H4 (cell line): Measurements from ENCODE around the gene ENTPD3. TPM values are rescaled to one million over a fixed set of nuclear protein-coding genes. Genes with fewer than 3 reads are reported as not detected.
A peak's percentile ranks its signal among the peaks of the same experiment; 100 is the strongest.
"Not testable (repeated sequence)": the region's sequence is repeated elsewhere in the genome, so short reads cannot be mapped to it uniquely, and the experiment has no call there.

Source experiments
- DNase-seq: peaks from one replicate; pipeline ENCODE4 v3.0.0-alpha.2; 2015; ENCODE audit warnings: low spot score
- total RNA-seq: library from RNA; depleted of rRNA; stranded (reverse); fragments of >200 nt; shearing (Covaris generic); gene quantifications from 2 replicates; pipeline ENCODE4 v1.2.3, GENCODE V29; 2014

Gene ENTPD3
- total RNA-seq, 1 experiment from 2014 or later: not detected

DNA sequence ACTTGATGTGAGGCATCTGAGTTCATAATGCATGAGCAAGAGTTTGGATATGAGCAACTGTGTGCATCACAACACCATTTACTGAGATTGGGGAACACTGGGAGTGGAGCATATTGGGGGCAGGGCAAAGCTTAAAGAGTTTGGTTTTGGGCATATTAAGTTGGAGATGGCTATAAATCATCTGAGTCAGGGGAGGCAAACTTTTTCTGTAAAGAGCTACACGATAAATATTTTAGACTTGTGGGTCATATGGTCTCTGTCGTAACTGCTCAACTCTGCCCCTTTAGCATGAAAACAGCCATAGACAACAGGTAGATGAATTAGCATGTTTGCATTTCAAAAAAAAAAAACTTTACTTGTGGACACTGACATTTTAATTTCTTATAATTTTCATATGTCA lies 20.0 kb downstream of the ENTPD3 start:
- DNase-seq: no peak

- no peak for DNase-seq
Observed at GRCh38 chr3:40407611-40408010, 20.6 kb downstream of the ENTPD3 start.

GRCh38 chr3:40414270-40414669 lies 27.3 kb downstream of the ENTPD3 start:
- DNase-seq: no peak

DNA sequence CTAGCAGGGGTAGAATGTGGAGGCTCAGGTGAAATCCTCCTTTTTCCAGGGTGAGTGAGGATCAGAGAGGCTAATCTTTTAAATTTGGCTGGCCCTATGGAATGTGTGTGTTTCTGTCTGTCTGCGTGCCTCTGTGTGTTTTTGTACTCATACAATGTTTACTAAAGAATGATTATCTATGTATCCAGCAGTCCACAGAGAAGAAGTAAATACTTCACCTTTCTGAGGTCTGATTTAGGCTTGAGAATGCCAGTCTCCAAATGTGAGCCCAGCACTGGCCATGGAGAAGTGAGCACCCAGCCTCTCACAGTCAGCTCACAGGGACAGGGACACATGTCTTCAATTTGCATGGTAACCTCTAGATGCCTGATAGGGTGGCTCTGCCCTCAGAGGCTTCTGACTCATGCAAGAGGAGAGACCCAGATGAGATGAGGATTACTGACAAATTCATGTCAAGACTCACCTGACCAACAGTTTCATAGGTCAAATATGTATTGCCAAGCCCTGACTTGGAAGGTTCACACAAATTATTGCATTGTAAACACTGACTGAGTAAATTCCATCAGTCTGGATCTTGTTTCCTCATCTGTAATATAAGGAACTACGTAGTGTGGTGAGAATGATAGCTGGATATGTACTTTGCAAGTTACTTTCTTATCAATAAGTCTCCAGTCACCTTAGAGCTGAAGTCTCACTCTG lies 31.0 kb downstream of the ENTPD3 start:
- DNase-seq: no peak

DNA sequence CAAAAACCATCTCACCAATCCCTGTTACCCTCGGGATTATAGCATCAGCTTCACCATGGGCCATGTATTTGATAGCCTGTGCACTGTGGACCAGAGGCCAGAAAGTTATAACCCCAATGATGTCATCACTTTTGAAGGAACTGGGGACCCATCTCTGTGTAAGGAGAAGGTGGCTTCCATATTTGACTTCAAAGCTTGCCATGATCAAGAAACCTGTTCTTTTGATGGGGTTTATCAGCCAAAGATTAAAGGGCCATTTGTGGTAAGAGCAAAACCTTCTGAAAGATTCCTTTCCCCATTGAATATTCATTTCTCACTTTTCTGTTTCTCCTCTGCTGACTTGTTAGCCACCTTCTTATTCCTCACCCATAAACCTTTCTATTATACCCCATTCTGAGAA lies 35.9 kb downstream of the ENTPD3 start:
- DNase-seq: no peak

- no peak for DNase-seq
Observed at GRCh38 chr3:40427045-40427669, 40.2 kb downstream of the ENTPD3 start.

DNA sequence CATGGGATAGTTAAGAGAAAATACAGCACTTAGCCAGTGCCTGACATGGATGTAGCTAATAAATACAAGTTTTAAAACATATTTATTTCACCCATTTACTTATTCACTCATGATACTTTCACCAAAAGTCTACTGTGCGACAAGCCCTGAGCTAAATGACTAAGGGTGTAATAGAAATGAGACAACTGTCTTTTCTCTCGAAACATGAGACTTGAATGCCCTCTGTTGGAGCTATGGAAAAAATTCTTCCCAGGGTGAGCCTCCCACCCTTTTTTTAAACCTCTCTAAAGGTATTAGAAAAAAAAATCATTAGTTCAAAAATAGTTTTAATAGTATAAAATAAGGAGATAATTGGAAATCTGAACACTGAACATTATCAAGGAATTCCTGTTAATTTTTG lies 45.8 kb downstream of the ENTPD3 start:
- no peak for DNase-seq

GRCh38 chr3:40437889-40438288 lies 50.9 kb downstream of the ENTPD3 start:
- DNase-seq: no peak

GRCh38 chr3:40445062-40445461 lies 58.1 kb downstream of the ENTPD3 start:
- DNase-seq: no peak

- DNase-seq: no peak
Observed at GRCh38 chr3:40445880-40446279, 58.9 kb downstream of the ENTPD3 start.

DNA sequence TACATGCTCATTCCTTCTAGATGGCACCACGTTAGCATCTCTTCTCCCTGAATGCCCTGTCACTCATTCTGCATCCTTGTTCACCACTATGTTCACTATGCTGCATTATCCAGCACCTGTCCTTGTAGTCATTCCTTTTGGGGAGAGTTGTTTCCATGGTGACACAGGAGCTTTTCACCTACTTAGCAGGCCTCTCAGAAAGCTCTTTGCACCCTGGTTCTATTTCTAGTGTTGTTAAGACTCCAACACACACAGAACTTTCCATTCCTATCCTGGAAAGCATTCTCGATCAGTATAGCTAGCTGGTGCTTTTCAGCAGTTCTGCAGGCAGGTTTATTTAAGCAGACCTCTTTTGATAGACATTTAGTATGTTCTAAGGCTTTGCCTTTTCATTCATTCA lies 63.5 kb downstream of the ENTPD3 start:
- no peak for DNase-seq

DNA sequence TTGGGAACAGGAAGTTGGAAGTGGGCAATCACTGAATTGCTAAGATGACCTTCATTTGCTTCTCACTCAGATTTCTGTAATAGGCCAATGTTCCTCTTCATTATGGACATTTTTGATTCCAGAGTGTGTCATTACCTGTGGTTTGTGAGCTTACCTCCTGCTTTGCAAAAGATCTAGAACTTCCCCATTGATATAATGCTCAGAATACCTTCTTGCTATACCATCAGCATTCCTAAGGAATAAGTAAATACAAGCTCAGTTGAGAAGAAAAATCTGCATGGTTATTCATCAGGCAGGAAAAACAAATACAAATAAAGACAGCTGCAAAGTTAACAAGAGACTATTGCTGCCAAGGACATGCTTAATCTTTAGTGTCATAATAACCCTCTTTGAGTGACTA lies 64.6 kb downstream of the ENTPD3 start:
- no peak for DNase-seq

GRCh38 chr3:40452057-40452456 lies 65.1 kb downstream of the ENTPD3 start:
- no peak for DNase-seq

DNA sequence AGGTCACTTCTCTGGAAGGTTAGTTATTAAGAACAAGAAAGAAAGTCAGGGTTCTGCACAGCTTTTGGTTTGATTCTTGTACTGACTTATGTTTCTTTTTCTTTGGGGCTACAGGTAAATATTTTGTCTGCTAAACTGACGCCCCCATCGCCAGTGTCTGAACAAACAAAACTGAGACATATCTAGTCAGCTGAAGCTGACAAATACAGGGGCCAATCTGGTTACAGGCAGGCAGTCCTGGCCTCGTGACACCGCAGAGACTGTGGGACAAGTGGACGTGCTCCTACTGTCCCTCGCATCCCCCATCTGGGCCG lies 65.5 kb downstream of the ENTPD3 start:
- no peak for DNase-seq

GRCh38 chr3:40452876-40453730 lies 66.1 kb downstream of the ENTPD3 start:
- DNase-seq: peak; percentile 97

GRCh38 chr3:40453933-40454332 lies 66.9 kb downstream of the ENTPD3 start:
- no peak for DNase-seq

DNA sequence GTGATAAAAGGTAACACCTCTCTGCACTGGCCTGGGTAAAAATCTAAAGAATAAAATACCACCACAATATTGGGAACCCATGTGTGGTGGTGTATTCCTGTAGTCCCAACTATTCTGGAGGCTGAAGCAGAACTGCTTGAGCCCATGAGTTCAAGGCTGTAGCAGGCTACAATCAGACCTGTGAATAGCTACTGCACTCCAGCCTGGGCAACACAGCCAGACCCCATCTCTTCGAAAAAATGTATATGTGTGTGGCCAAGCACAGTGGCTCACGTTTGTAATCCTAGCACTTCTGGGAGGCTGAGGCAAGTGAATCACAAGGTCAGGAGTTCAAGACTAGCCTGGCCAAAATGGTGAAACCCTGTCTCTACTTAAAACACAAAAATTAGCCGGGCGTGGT lies 68.3 kb downstream of the ENTPD3 start:
- no peak for DNase-seq

- DNase-seq: no peak
Observed at GRCh38 chr3:40456279-40456939, 69.4 kb downstream of the ENTPD3 start.

- DNase-seq: peak; percentile 92
Observed at GRCh38 chr3:40456940-40457823, 70.2 kb downstream of the ENTPD3 start, which contains the start of gene RPL14. RPL14 (plus strand) TSS chr3:40457339; CDS start chr3:40457472, 133 bp downstream.

DNA sequence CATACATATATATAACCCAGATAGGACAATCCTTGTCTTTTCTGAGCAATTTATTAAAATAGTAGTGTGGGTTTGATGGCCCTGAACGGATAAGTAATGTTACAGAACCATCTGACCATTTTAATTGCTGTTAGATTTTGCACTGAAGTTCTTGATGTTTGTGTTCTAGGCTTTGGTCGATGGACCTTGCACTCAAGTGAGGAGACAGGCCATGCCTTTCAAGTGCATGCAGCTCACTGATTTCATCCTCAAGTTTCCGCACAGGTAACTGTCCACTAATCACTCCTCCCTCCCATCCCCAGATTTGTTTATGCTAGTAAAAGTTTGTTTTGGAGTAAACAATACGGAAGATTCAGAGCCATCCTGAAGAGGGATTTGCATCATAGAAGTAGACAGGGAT lies 71.5 kb downstream of the ENTPD3 start:
- DNase-seq: no peak

DNA sequence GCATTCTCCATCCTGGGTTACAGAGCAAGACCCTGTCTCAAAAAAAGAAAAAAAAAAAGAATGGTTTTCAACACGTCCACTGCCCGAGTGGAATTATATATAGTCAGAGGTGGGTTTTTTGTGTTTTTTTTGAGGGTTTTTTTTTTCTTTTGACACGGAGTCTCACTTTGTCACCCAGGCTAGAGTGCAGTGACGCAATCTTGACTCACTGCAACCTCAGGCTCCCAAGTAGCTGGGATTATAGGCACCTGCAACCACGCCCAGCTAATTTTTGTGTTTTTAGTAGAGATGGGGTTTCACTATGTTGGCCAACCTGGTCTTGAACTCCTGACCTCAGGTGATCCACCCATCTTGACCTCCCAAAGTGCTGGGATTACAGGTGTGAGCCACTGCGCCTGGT lies 73.5 kb downstream of the ENTPD3 start:
- not testable (repeated sequence) for DNase-seq
